Measurements from ENCODE around the gene ZNF32.

GRCh38 chr10:43696909-43697483 is 48.3 kb upstream of the ZNF32 start:
- TF ChIP-seq CTCF (conservative IDR thresholded peaks at IDR 0.05; ENCODE audit: low read depth in 2 of 2), result no peak
- no peak for TF ChIP-seq EZH2 (IDR thresholded peaks at IDR 0.05; ENCODE audit: low read depth, unreplicated experiment)
